Fibroblast of the conjunctiva (primary cell): ENCODE data around the gene TRIM47.

Experiments
- DNase-seq: peaks from one replicate; pipeline ENCODE4 v3.0.0-alpha.2; 2010; ENCODE audit warnings: low read depth

TRIM47 gene

DNA sequence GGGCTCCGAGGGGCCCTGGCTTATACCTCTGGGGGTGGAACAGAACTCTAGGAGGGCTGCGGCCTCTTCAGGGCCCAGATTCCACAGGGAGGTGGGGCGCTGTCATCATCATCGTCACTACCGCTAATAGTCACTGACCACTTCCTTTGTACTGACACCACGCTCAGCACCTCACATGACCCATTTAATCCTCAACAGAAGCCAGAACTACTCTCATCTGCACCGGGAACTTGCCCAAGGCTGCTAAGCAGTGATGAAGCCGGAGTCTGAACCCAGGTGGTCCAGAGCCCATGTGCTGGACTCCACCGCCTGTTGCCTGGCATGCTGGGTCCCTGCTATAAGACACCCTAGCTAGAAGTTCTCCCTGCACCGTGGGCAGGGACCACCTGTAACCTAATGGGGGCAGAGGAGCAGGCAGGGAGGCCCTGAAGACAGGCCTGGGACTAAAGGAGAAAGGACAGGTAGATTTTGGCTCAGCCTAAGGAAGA, 46.2 kb downstream of the TRIM47 start:
- DNase-seq, result no peak

DNA sequence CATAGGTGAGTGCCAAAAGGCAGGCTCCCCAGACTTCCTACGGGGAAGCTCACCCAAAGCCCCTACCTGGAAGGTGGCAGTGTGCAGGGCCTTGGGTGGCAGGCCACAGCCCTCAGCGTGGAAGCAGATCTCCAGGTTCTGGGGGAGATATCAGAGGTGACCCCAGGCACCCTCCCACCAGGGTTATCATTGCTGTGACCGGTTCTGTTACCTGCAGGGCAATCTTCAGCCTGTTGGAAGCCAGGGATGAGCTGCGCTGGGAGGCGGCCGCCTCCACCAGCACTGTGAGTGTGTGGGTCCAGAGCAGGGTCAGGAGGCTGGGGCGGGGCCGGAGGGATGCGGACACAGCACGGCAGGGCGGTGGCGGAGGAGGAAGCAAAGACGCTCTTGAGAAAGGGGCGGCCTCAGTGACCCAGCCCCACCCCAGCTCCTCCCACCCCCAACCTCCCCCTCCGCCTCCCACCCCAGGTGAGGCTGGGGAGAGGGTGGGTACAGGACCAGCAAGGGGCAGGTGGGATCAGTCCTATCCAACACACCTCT, 47.3 kb downstream of the TRIM47 start:
- DNase-seq, result no peak

DNA sequence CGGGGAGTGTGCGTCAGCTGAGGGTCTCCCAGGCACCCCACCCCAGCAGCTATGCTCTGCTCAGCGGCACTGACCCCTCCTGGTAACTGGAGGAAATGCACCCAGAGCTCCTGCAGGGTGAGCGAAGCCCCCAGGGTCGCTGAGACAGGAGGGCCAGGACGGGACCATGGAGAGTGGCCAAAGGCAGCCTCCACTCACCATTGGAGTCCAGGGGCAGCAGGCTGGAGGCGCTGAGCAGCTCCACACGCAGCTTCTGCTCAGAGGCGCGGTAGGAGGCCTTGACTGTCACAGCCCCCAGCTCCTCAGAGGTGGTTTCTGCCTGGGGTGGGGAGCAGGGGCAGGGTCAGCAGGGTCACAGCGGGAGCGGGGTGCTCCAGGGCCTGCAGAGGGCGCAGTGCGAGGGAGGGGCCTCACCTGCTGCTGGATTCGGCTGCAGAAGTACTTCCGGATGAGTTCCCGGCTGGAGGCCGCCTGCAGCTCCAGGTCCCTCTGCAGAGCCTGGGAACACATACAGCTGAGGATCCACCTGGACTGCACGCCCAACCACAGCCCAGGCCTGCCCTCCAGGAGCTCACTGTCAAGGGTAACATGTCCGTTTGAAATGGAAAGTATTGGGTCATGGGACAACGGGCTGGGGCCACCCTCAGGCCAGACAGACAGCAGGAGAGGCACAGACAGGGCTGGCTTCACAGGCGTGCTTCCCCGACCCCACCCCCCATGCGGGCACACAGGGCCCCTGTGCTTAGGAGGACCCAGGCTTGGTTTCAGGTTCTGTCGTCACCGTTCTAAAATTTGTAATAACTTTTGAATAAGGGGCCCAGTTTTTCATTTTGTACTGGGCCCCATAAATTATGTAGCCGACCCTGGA, 48.0 kb downstream of the TRIM47 start:
- no peak for DNase-seq

DNA sequence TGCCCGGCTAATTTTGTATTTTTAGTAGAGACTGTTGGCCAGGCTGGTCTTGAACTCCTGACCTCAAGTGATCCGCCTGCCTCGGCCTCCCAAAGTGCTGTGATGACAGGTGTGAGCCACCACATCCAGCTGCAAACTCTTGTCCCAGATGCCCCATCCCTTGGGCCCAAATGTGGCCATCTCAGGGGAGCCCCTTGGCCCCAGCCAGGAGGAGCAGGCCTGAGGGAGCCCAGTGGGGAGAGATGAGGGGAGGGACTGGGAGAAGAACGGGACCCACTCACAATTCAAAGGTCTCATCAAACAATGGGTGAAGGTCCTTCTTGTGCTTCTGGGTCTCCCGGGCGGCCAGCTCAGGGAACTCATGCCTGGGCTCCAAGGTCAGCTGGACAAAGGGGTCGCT, 48.6 kb downstream of the TRIM47 start:
- DNase-seq, result no peak

DNA sequence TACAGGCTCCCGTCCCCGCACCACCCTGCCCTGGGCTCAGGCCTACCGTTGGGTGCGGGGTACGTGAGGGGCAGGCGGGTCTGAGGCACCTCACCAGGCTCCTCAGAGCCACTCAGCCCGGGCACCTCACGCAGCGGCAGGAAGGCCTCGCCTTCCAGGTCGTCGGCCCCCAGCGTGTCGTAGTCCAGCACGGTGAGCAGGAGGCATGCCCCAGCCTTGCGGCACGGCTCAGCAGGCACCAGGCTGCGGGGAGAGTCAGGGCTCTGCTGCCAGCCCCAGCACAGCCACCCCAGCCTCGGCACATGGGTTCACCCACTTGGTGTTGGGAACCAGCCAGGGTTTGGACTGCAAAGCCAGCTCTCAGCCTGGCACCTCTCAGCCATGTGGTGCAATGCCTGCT, 49.6 kb downstream of the TRIM47 start:
- DNase-seq, result no peak

DNA sequence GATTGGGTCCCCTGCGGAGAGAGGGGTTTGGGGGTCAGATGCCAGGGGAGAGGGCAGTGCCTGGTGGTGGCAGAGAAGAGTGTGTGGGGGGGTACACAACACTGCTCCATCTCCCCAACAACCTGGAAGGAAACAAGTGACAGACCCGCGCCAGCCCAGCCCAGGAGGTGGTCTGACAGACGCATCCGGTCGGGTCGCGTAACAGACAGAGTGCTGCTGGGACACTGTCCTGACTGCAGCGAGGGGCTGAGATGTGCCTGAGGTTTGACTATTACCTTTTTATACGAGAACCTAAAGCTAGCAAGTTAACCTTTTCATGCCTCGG, 50.3 kb downstream of the TRIM47 start:
- DNase-seq, result no peak

DNA sequence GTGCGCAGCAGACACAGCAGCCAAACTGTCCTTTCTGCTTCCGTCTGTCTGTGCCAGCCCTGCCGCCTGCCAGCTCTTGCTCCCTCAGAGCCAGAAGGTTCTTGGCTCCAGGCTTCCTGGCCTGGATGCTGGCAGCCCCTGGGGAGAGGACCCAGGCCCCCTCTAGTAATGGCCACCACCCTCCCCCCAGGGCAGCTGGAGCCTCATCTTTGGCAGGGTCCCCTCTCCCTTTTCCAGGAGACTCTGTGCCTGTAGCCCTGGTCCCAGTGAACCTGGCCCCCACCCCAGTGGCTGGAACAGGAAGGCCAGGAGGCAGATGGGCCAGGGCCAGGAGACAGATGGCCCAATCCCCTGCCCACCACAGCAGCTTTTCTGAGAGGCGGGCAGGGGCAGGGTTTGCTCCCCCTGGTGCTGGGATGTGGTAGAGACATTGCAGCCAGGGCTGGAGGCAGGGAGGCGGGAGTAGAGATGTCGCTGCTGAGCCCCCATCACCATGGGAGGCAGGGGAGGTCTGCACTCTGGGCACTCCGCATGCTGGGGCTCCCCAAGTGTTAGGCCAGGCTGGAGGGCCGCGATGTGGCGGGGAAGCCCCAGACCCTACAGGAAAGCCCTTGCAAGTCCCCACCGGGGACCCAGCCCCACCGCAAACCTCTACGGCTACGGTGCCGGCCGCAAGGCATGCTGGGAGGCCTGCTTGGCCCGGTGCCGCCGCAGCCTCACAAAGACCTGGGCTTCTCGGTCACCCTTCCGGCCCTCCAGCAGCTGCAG, 50.9 kb downstream of the TRIM47 start:
- DNase-seq, result peak; percentile 30

DNA sequence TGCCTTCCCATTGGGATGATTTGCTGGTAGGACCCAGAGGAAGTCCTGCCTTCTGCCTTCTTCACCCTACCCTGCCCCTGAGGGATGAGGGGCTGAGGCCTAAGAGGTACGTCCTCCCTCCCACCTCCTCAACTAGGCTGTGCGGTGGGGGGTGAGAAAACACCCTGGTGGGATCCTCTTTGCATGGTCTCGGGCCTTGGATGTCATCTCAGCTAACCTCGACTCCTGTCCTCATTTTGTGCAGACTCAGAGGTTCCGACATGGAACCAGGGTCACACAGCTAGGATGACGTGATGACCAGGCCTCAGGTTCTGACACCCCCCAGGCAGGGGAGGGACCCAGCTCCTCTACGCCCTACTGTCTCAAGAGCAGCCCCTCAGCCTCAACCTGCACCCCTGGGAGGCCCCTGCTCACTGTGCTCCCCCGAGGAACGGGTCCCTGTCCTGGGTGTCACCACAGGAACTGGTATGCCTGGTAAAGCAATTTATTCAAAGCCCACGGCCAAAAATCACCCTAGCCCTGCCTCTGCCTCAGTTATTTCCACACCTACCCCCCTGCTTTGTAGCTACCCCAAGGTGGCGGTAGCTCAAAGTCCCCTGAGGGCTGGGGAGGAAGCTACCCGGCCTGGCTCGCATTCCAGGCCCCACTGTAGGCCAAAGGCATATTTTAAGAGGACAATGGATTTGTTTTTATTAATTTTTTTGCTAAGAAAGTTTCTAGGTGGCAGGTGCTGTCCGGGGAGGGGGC, 51.6 kb downstream of the TRIM47 start:
- no peak for DNase-seq

DNA sequence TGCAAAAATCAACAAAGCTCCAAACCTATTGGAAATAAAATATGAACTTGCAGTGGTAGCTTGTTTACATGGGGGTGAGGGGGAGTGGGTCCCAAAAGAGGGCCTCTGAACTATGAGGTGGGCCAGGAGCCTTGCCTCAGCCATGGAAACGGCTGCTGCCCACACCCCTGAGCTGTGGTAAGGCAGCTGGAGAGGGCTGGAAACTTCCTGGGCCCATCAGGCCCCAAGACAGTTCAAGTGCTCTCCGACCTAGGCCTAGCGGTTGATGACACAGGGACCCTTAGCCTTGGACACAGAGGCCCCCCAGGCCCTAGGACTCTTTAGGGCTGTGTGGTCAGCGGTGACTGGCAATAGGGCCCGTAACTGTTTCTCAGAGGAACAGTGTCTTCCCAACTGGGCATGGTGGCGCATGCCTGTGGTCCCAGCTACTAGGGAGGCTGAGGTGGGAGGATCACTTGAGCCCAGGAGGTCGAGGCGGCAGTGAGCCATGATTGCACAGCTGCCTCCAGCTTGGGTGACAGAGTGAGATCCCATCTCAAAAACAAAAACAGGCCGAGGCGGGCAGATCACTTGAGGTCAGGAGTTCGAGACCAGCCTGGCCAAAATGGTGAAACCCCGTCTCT, 52.5 kb downstream of the TRIM47 start:
- DNase-seq, result no peak

DNA sequence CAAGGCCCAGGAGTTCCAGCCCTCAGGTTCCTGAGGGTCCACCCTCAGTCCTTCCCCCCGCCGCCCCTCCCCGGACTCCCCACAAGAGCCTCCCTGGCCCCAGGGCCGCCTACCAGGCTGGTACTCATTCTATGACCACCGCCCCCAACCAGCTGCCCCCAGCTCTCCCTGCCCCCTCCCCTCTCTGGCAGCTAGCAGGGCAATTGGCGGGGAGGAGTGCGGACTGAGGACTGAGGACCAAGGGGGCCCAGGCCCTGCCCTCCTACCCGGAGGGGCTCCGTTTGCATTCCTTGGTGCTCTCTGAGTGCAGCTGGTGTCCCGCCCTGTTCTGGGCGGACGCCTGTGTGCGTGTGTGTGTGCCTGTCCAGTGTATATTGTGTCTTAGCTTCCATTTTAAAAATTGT, 53.2 kb downstream of the TRIM47 start:
- DNase-seq, result no peak

DNA sequence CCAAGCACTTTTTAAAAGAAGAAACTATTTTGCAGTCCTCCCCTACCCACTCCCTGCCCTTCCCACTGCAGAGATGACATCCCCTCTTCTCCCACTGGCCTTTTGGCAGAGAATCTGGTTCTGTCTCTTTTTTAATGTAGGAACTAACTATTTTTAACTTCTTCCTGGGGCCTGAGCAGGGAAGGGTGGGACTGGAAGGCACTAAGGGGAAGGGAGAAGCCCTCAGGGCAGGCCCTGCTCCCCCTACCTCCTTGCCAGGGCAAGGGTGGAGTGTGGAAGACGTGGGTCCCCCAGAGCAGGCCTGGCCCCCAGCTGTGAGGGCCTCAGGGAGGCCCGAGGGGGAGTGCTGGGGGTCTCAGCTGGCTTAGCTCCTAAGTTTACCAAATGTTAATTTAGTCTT, 53.7 kb downstream of the TRIM47 start:
- DNase-seq, result no peak
